AG04449 (cell line): Measurements from ENCODE around the gene MAPKBP1.

Experiments used
- CTCF ChIA-PET: fragments of 350-600 bp; formaldehyde crosslinking; extraction: SDS; loops from one replicate; lab custom pipeline; 2021; ENCODE audit warnings: antibody characterized with exemption; lab: Yijun Ruan, JAX
- POLR2A ChIA-PET: fragments of 400-600, 350-600 bp; formaldehyde crosslinking; extraction: SDS; loops from one replicate; lab custom pipeline; 2020; ENCODE audit warnings: antibody characterized with exemption, inconsistent platforms; lab: Yijun Ruan, JAX
- DNase-seq: peaks from one replicate; pipeline ENCODE4 v3.0.0-alpha.2; 2010; ENCODE audit warnings: low read depth, low spot score
- H3K4me3 ChIP-seq: 2 replicates; pipeline ENCODE4 v1.5.1; 2011; ENCODE audit warnings: low read depth, mild to moderate bottlenecking, control low read depth, low read length
- TF ChIP-seq, protein P1 (sequence below): IDR thresholded peaks from one replicate; pipeline ENCODE4 v1.5.1; 2011; ENCODE audit warnings: mild to moderate bottlenecking, moderate library complexity, low read length, control low read depth, inconsistent platforms; ENCODE audit not compliant: insufficient read depth; ENCODE audit errors: missing control alignments

MAPKBP1 gene

DNA sequence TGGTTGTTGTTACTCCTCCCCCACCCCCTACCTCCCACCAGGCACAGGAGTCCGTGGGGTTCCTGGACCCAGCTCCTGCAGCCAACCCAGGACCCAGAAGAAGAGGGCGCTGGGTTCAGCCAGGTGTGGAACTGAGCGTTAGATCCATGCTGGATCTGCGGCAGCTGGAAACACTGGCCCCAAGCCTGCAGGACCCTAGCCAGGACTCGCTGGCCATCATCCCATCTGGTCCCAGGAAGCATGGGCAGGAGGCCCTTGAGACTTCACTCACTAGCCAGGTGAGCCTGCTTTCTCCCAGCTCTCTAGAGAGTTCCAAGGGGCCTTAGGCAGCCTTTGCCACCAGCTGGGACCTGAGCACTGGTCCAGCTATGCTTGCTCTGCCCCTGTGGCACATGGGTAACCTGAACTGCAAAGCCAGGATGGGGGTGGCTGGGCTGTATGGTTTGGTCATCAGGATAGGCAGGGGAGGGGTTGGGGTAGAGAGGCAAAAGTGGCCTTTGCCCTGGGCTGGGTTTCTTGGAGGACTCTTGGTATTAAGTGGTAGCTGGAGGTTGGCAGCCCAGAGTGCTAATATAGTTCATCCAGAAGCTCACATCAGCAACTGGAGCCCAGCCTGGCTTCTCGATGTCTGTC, 46.6 kb downstream of the MAPKBP1 start:
- ChIA-PET POLR2A (no interaction called here), CTCF (interaction anchor here (0.9 to 9.2 kb wide), 4 partner anchors 10 to 263 kb away, joined by 3 to 98 read pairs (median 27); partner anchors contain the start of gene MAPKBP1)
- TF ChIP-seq, protein P1, sequence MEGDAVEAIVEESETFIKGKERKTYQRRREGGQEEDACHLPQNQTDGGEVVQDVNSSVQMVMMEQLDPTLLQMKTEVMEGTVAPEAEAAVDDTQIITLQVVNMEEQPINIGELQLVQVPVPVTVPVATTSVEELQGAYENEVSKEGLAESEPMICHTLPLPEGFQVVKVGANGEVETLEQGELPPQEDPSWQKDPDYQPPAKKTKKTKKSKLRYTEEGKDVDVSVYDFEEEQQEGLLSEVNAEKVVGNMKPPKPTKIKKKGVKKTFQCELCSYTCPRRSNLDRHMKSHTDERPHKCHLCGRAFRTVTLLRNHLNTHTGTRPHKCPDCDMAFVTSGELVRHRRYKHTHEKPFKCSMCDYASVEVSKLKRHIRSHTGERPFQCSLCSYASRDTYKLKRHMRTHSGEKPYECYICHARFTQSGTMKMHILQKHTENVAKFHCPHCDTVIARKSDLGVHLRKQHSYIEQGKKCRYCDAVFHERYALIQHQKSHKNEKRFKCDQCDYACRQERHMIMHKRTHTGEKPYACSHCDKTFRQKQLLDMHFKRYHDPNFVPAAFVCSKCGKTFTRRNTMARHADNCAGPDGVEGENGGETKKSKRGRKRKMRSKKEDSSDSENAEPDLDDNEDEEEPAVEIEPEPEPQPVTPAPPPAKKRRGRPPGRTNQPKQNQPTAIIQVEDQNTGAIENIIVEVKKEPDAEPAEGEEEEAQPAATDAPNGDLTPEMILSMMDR: no peak
- no peak for DNase-seq
- no peak overlapping the region for H3K4me3 ChIP-seq

DNA sequence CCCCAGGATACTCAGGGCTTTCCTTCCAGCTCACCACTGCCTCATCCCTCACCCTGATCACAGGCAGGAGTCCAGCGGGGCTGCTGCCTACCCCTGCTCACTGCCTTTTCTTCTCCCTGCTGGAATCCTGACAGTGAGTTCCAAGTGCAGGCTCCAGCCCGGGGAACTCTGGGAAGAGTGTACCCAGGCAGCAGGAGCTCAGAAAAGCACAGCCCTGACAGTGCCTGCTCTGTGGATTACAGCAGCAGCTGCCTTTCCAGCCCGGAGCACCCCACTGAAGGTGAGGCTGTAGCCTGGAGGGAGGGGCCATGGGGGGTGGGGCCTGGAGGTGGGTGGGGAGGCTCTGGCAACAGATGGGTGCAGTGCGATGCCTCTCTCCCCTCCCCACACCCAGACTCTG, 47.5 kb downstream of the MAPKBP1 start:
- ChIA-PET POLR2A (no interaction called here), CTCF (interaction anchor here (5.9 to 9.2 kb wide), 2 partner anchors 11 to 49 kb away, joined by 51 to 98 read pairs; partner anchors contain the start of gene MAPKBP1)
- no peak for DNase-seq
- TF ChIP-seq, protein P1: no peak
- H3K4me3 ChIP-seq: no peak overlapping the region

DNA sequence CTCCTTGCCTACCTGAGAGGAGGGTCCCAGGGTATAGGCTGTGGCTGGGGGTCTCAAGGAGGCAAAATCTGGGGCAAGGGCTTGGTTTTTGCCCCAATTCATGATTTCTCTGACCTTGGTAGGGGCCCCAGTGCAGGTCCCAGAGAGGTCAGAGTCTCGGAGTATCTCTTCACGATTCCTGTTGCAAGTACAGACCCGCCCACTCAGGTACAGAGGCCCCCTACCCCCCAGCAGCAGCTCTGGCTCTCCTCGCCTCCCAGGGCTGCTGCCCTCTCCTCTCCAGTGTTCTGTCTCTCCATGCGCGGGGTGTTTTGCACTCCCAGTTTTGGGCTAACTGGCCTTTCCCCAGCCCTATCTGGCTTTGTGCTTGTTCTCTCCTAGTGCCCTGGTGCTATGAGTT, 48.2 kb downstream of the MAPKBP1 start:
- CTCF ChIA-PET: interaction anchor here (5.0 to 9.2 kb wide), 2 partner anchors 11 to 48 kb away, joined by 24 to 98 read pairs; partner anchors contain the start of gene MAPKBP1
- no peak for DNase-seq

DNA sequence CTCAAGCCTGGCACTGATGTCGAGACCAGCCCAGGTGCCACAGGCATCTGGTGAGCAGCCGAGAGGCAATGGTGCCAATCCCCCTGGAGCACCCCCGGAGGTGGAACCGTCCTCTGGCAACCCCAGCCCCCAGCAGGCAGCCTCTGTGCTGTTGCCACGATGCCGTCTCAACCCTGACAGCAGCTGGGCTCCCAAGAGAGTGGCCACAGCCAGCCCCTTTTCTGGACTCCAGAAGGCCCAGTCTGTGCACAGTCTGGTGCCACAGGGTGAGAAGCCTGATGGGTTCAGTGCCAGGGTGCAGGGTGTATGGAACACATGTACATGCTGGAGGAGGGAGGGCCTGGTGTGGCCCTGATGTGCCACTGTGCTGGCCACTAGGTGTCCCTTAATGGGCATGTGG, 48.7 kb downstream of the MAPKBP1 start:
- H3K4me3 ChIP-seq: no peak overlapping the region
- TF ChIP-seq, protein P1: no peak
- ChIA-PET POLR2A (no interaction called here), CTCF (interaction anchor here (5.0 to 9.2 kb wide), 2 partner anchors 12 to 49 kb away, joined by 24 to 98 read pairs; partner anchors contain the start of gene MAPKBP1)
- no peak for DNase-seq

More for the DNA sequence above, 48.2 kb downstream of the MAPKBP1 start:
- H3K4me3 ChIP-seq: no peak overlapping the region
- POLR2A ChIA-PET: no interaction called here
- TF ChIP-seq, protein P1: no peak

DNA sequence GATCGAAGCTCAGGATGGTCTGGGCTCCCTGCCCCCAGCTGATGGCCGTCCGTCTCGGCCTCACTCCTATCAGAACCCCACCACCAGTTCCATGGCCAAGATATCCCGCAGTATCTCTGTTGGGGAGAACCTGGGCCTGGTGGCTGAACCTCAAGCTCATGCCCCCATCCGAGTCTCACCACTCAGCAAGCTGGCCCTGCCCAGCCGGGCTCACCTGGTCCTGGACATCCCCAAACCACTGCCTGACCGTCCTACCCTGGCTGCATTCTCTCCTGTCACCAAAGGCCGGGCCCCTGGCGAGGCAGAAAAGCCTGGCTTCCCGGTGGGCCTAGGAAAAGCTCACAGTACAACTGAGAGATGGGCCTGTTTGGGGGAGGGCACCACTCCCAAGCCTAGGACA, 49.2 kb downstream of the MAPKBP1 start:
- no peak for DNase-seq
- TF ChIP-seq, protein P1: no peak
- POLR2A ChIA-PET: no interaction called here
- no peak overlapping the region for H3K4me3 ChIP-seq
- CTCF ChIA-PET: interaction anchor here (0.9 to 9.2 kb wide), 3 partner anchors 12 to 81 kb away, joined by 3 to 98 read pairs (median 24); partner anchors contain the start of gene MAPKBP1

DNA sequence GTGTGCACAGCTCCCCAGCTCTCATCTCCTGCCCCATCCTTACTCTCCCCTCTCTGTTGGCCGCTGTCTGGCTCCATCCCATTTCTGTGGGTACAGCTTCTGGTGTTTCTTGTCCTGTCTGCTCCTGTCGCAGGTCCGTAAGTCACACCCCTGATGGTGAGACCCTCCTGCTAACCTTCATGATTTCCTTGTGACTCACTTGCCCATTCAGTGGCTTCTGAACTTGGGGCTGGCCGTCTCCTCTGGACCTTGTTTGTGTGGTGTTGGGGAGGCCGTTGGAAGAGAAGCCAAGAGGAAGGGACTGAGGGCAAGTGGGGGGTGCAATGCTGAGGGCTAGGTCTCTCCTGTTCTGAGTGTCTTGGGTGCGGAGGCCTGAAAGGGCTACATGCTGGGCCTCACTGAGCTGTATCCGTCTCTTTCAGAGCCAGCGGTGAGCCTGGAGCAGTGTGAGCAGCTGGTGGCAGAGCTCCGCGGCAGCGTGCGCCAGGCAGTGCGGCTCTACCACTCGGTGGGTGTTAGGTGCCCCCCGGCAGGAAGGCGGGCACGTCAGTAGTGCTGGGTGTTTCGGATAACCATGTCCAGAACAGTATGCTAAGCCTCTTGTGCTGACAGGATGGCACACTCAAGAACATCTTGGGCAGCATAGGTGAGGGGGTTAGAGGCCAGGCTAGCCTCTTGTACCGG, 49.9 kb downstream of the MAPKBP1 start:
- ChIA-PET CTCF (interaction anchor here (0.9 to 9.2 kb wide), 4 partner anchors 10 to 80 kb away, joined by 3 to 98 read pairs (median 14); partner anchors contain the start of gene MAPKBP1), POLR2A (no interaction called here)
- DNase-seq: no peak
- TF ChIP-seq, protein P1: no peak
- no peak overlapping the region for H3K4me3 ChIP-seq
